ENCODE measurements around the gene TPRX2.
"Not testable (repeated sequence)": the region's sequence is repeated elsewhere in the genome, so short reads cannot be mapped to it uniquely, and the experiment has no call there.

TPRX2 gene

DNA sequence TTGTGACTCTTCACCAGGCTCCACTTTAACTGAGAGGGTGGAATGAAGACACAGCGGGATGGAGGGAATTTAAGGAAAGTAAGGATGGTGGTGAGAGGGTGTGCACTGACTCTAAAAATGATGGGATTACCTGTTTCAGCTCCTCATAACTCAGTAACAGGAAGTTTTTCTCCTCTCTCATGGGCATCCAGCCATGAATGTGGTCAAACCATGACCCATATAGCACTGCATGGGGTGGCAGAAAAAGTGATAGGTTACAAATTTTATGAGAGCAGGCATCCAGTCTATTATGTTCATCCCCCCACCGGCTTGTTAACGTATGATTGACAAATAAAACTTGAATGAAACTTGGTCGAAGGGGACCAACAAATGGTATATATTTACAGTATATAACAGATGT lies 19.9 kb downstream of the TPRX2 start:
- Histone ChIP-seq H3K27me3 (ENCODE audit: low read length) (no peaks in the 10 kb centered on the region), H4K20me1 (ENCODE audit: low read depth, low read length) (no peaks in the 10 kb centered on the region)
- TF ChIP-seq, protein P1, sequence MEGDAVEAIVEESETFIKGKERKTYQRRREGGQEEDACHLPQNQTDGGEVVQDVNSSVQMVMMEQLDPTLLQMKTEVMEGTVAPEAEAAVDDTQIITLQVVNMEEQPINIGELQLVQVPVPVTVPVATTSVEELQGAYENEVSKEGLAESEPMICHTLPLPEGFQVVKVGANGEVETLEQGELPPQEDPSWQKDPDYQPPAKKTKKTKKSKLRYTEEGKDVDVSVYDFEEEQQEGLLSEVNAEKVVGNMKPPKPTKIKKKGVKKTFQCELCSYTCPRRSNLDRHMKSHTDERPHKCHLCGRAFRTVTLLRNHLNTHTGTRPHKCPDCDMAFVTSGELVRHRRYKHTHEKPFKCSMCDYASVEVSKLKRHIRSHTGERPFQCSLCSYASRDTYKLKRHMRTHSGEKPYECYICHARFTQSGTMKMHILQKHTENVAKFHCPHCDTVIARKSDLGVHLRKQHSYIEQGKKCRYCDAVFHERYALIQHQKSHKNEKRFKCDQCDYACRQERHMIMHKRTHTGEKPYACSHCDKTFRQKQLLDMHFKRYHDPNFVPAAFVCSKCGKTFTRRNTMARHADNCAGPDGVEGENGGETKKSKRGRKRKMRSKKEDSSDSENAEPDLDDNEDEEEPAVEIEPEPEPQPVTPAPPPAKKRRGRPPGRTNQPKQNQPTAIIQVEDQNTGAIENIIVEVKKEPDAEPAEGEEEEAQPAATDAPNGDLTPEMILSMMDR (IDR thresholded peaks at IDR 0.05; ENCODE audit: insufficient read depth, low read length, poor library complexity, severe bottlenecking) = no peak
- TF ChIP-seq EZH2phosphoT487 (conservative IDR thresholded peaks at IDR 0.05; ENCODE audit: low read length) = no peak

DNA sequence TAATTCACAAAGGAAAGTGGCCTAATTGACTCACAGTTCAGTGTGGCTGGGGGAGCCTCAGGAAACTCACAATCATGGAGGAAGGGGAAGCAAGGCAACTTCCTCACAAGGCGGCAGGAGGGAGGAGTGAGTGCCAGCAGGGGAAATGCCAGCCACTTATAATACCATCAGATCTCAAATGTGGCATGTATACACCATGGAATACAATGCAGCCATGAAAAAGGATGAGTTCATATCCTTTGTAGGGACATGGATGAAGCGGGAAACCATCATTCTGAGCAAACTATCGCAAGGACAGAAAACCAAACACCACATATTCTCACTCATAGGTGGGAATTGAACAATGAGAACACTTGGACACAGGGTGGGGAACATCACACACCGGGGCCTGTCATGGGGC lies 20.4 kb downstream of the TPRX2 start:
- not testable (repeated sequence) for H3K9ac ChIP-seq (ENCODE audit: low read length); H3K9me3 ChIP-seq (ENCODE audit: insufficient read depth, low read length)

More for the DNA sequence above, 19.9 kb downstream of the TPRX2 start:
- H3K4me2 ChIP-seq (ENCODE audit: low read depth, low read length, poor library complexity, severe bottlenecking) = no peak overlapping the region
- H3K27ac ChIP-seq (ENCODE audit: low read depth, low read length) = no peak overlapping the region
- no peaks in the 10 kb centered on the region for H3K9me2 ChIP-seq (replicated peaks; ENCODE audit: insufficient read depth, low read length)
- H3K9me3 ChIP-seq (ENCODE audit: insufficient read depth, low read length) = no peaks in the 10 kb centered on the region
- no peaks in the 10 kb centered on the region for H3F3A ChIP-seq (ENCODE audit: insufficient read depth)
- no peak overlapping the region for H3K4me3 ChIP-seq (ENCODE audit: insufficient read depth, low read length, poor library complexity, severe bottlenecking)
- H2AFZ ChIP-seq (ENCODE audit: low read depth, low read length, severe bottlenecking) = no peak overlapping the region
- no peak overlapping the region for H3K9ac ChIP-seq (ENCODE audit: low read length)
- no peaks in the 10 kb centered on the region for H3K36me3 ChIP-seq (ENCODE audit: low read length)
- no peaks in the 10 kb centered on the region for H3K79me2 ChIP-seq (ENCODE audit: insufficient read depth, low read length)

DNA sequence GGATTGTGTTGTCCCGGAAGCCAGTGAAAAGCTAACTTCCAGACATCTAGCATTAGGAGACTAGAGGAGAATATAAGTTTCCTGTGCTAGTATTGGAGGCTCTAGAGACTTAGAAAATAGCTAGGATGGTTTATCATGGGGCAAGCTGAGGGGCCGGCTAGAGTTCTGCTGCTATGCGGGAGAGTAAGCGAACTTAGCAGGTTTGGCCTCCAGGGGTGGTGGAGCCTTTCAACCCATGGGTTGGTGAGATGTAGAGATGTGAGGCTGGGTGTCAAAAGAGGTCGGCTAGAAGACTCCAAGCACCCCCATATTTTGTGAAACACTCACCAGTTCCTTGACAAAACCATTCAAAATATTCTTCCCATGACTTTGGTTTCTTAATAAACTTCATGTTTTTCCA lies 22.7 kb downstream of the TPRX2 start:
- no peak overlapping the region for H3K4me2 ChIP-seq (ENCODE audit: low read depth, low read length, poor library complexity, severe bottlenecking)
- H3K4me3 ChIP-seq (ENCODE audit: insufficient read depth, low read length, poor library complexity, severe bottlenecking) = no peak overlapping the region
- H2AFZ ChIP-seq (ENCODE audit: low read depth, low read length, severe bottlenecking) = no peak overlapping the region

More for the DNA sequence above, 20.4 kb downstream of the TPRX2 start:
- not testable (repeated sequence) for H3K27ac ChIP-seq (ENCODE audit: low read depth, low read length); H3K9me2 ChIP-seq (replicated peaks; ENCODE audit: insufficient read depth, low read length); H3F3A ChIP-seq (ENCODE audit: insufficient read depth); H4K20me1 ChIP-seq (ENCODE audit: low read depth, low read length); H3K27me3 ChIP-seq (ENCODE audit: low read length); H3K36me3 ChIP-seq (ENCODE audit: low read length); H3K79me2 ChIP-seq (ENCODE audit: insufficient read depth, low read length); H3K4me3 ChIP-seq (ENCODE audit: insufficient read depth, low read length, poor library complexity, severe bottlenecking); H3K4me2 ChIP-seq (ENCODE audit: low read depth, low read length, poor library complexity, severe bottlenecking); H2AFZ ChIP-seq (ENCODE audit: low read depth, low read length, severe bottlenecking)

DNA sequence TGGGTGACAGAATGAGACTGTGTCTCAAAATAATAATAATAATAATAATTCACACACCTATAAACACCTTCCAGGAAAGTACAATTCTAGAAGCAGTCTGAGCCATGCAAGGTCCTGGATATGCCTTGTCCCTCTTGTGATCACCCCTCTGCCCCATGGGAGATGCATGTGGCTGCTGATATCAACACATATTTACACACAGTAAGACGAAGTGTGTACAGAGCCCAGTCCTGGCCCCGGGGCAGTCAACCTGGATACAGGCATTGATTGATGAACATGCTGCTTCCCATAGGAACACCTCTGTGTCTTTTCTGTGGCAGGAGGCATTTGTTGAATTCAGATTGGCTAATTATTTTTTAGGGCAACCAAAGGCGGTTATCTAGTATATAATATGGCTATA lies 23.9 kb downstream of the TPRX2 start:
- no peaks in the 10 kb centered on the region for H3K79me2 ChIP-seq (ENCODE audit: insufficient read depth, low read length)
- no peak overlapping the region for H3K27ac ChIP-seq (ENCODE audit: low read depth, low read length)
- no peak overlapping the region for H3K4me3 ChIP-seq (ENCODE audit: insufficient read depth, low read length, poor library complexity, severe bottlenecking)
- no peaks in the 10 kb centered on the region for H3K9me3 ChIP-seq (ENCODE audit: insufficient read depth, low read length)
- no peaks in the 10 kb centered on the region for H4K20me1 ChIP-seq (ENCODE audit: low read depth, low read length)
- H3F3A ChIP-seq (ENCODE audit: insufficient read depth) = no peaks in the 10 kb centered on the region
- no peak overlapping the region for H2AFZ ChIP-seq (ENCODE audit: low read depth, low read length, severe bottlenecking)
- no peaks in the 10 kb centered on the region for H3K9me2 ChIP-seq (replicated peaks; ENCODE audit: insufficient read depth, low read length)
- no peak overlapping the region for H3K4me2 ChIP-seq (ENCODE audit: low read depth, low read length, poor library complexity, severe bottlenecking)
- TF ChIP-seq, protein P1 (IDR thresholded peaks at IDR 0.05; ENCODE audit: insufficient read depth, low read length, poor library complexity, severe bottlenecking) = no peak
- no peak for TF ChIP-seq EZH2phosphoT487 (conservative IDR thresholded peaks at IDR 0.05; ENCODE audit: low read length)
- no peak overlapping the region for H3K9ac ChIP-seq (ENCODE audit: low read length)
- H3K27me3 ChIP-seq (ENCODE audit: low read length) = no peaks in the 10 kb centered on the region
- no peaks in the 10 kb centered on the region for H3K36me3 ChIP-seq (ENCODE audit: low read length)

More for the DNA sequence above, 22.7 kb downstream of the TPRX2 start:
- Histone ChIP-seq H4K20me1 (ENCODE audit: low read depth, low read length) (no peaks in the 10 kb centered on the region), H3K9me2 (replicated peaks; ENCODE audit: insufficient read depth, low read length) (no peaks in the 10 kb centered on the region), H3K9ac (ENCODE audit: low read length) (no peak overlapping the region), H3K27ac (ENCODE audit: low read depth, low read length) (no peak overlapping the region), H3F3A (ENCODE audit: insufficient read depth) (no peaks in the 10 kb centered on the region), H3K27me3 (ENCODE audit: low read length) (no peaks in the 10 kb centered on the region), H3K36me3 (ENCODE audit: low read length) (no peaks in the 10 kb centered on the region), H3K79me2 (ENCODE audit: insufficient read depth, low read length) (no peaks in the 10 kb centered on the region), H3K9me3 (ENCODE audit: insufficient read depth, low read length) (no peaks in the 10 kb centered on the region)
- TF ChIP-seq EZH2phosphoT487 (conservative IDR thresholded peaks at IDR 0.05; ENCODE audit: low read length) = no peak
- TF ChIP-seq, protein P1 (IDR thresholded peaks at IDR 0.05; ENCODE audit: insufficient read depth, low read length, poor library complexity, severe bottlenecking) = no peak

Data from SU-DHL-6 (cell line).